ENCODE measurements around the gene CD44. TPM values are rescaled to one million over a fixed set of nuclear protein-coding genes. Genes with fewer than 3 reads are reported as not detected.

CD44 gene
- total and polyA plus RNA-seq, 4 donors: 4.1 to 26.9 (median 14.6) TPM

DNA sequence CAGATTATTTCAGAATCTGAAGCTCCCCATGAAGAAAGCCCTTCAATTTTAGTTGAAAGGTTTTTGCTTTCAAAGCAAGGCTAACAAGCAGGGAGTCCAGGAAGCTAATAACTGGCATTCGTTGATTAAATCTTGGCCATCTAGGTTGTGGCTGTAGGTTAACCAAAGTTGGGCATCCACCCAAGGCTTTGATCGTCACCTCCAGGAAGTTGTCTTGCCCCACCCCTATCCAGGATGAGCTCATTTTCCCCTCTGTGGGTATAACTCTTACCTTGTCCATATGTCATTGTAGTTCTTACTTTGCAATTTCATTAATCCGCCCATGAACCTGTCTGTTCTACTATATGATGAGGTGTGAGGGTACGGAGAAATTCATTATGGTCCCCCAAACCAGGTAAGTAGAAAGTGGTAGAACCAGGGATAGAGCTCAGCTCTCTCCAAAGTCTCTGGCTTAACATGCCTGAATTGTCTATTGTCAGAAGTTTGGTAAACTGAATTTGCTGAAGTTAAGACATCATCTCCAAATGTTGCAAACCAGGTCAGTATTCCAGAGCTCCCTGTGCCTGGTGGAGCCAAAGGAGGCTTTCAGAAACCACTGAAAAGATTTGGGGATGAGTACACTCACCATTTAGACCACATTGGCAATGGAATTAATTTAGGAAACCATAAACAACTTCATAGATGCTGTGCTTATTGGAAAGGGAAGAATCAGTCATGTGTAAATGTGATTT is 97.1 kb downstream of the CD44 start:
- DNase-seq (ENCODE audit: low spot score): no peak
- no peaks in the 10 kb centered on the region for H3K27me3 ChIP-seq (ENCODE audit: control insufficient read depth in 4 of 4, insufficient read depth in 4 of 4, low read length in 3 of 4)
- H3K4me1 ChIP-seq (ENCODE audit: control insufficient read depth in 4 of 4, insufficient read depth in 4 of 4, low read length in 3 of 4): peaks cover 0 to 7% (median 1%) of the 10 kb centered on the region in 4 donors
- WGBS: 60% methylated on average over 4 of the region's 4 CpGs
- no peak overlapping the region for H3K27ac ChIP-seq (ENCODE audit: low read depth in 1 of 2, low read length in 2 of 2)
- H3K4me3 ChIP-seq (ENCODE audit: low read depth in 1 of 3, low read length in 3 of 3): no peak overlapping the region
- no peak overlapping the region for H3K9ac ChIP-seq (ENCODE audit: low read depth in 1 of 2, low read length in 2 of 2)
- no peaks in the 10 kb centered on the region for H3K36me3 ChIP-seq (ENCODE audit: control insufficient read depth in 4 of 4, insufficient read depth in 3 of 4, low read depth in 1 of 4, low read length in 3 of 4)
- H3K9me3 ChIP-seq (ENCODE audit: control insufficient read depth in 4 of 4, low read length in 3 of 4): no peaks in the 10 kb centered on the region
- TF ChIP-seq RAD21 (IDR thresholded peaks at IDR 0.05): peak in 1 of 2 donors; percentile 41
- no peak for TF ChIP-seq SP1 (IDR thresholded peaks at IDR 0.05)
- TF ChIP-seq FOXA1 (IDR thresholded peaks at IDR 0.05): no peak
- TF ChIP-seq HNF4G (IDR thresholded peaks at IDR 0.05): no peak
- TF ChIP-seq TAF1 (conservative IDR thresholded peaks at IDR 0.05): no peak
- TF ChIP-seq, protein P1, sequence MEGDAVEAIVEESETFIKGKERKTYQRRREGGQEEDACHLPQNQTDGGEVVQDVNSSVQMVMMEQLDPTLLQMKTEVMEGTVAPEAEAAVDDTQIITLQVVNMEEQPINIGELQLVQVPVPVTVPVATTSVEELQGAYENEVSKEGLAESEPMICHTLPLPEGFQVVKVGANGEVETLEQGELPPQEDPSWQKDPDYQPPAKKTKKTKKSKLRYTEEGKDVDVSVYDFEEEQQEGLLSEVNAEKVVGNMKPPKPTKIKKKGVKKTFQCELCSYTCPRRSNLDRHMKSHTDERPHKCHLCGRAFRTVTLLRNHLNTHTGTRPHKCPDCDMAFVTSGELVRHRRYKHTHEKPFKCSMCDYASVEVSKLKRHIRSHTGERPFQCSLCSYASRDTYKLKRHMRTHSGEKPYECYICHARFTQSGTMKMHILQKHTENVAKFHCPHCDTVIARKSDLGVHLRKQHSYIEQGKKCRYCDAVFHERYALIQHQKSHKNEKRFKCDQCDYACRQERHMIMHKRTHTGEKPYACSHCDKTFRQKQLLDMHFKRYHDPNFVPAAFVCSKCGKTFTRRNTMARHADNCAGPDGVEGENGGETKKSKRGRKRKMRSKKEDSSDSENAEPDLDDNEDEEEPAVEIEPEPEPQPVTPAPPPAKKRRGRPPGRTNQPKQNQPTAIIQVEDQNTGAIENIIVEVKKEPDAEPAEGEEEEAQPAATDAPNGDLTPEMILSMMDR (IDR thresholded peaks at IDR 0.05; ENCODE audit: low read depth, low read length, missing input control): no peak
- TF ChIP-seq HNF4A (conservative IDR thresholded peaks at IDR 0.05): peak in 1 of 2 donors; percentile 32
- TF ChIP-seq YY1 (IDR thresholded peaks at IDR 0.05): no peak
- TF ChIP-seq, protein P2, sequence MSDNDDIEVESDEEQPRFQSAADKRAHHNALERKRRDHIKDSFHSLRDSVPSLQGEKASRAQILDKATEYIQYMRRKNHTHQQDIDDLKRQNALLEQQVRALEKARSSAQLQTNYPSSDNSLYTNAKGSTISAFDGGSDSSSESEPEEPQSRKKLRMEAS (IDR thresholded peaks at IDR 0.05): no peak
- TF ChIP-seq, protein P3, sequence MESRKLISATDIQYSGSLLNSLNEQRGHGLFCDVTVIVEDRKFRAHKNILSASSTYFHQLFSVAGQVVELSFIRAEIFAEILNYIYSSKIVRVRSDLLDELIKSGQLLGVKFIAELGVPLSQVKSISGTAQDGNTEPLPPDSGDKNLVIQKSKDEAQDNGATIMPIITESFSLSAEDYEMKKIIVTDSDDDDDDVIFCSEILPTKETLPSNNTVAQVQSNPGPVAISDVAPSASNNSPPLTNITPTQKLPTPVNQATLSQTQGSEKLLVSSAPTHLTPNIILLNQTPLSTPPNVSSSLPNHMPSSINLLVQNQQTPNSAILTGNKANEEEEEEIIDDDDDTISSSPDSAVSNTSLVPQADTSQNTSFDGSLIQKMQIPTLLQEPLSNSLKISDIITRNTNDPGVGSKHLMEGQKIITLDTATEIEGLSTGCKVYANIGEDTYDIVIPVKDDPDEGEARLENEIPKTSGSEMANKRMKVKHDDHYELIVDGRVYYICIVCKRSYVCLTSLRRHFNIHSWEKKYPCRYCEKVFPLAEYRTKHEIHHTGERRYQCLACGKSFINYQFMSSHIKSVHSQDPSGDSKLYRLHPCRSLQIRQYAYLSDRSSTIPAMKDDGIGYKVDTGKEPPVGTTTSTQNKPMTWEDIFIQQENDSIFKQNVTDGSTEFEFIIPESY (IDR thresholded peaks at IDR 0.05): no peak
- TF ChIP-seq, protein P4, sequence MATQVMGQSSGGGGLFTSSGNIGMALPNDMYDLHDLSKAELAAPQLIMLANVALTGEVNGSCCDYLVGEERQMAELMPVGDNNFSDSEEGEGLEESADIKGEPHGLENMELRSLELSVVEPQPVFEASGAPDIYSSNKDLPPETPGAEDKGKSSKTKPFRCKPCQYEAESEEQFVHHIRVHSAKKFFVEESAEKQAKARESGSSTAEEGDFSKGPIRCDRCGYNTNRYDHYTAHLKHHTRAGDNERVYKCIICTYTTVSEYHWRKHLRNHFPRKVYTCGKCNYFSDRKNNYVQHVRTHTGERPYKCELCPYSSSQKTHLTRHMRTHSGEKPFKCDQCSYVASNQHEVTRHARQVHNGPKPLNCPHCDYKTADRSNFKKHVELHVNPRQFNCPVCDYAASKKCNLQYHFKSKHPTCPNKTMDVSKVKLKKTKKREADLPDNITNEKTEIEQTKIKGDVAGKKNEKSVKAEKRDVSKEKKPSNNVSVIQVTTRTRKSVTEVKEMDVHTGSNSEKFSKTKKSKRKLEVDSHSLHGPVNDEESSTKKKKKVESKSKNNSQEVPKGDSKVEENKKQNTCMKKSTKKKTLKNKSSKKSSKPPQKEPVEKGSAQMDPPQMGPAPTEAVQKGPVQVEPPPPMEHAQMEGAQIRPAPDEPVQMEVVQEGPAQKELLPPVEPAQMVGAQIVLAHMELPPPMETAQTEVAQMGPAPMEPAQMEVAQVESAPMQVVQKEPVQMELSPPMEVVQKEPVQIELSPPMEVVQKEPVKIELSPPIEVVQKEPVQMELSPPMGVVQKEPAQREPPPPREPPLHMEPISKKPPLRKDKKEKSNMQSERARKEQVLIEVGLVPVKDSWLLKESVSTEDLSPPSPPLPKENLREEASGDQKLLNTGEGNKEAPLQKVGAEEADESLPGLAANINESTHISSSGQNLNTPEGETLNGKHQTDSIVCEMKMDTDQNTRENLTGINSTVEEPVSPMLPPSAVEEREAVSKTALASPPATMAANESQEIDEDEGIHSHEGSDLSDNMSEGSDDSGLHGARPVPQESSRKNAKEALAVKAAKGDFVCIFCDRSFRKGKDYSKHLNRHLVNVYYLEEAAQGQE (IDR thresholded peaks at IDR 0.05): no peak
- peak in 1 of 2 donors; percentile 63 for TF ChIP-seq JUND (IDR thresholded peaks at IDR 0.05)
- TF ChIP-seq, protein P5, sequence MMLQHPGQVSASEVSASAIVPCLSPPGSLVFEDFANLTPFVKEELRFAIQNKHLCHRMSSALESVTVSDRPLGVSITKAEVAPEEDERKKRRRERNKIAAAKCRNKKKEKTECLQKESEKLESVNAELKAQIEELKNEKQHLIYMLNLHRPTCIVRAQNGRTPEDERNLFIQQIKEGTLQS (IDR thresholded peaks at IDR 0.05): no peak
- TF ChIP-seq GABPA (IDR thresholded peaks at IDR 0.05 in 1 of 2, conservative IDR thresholded peaks at IDR 0.05 in 1 of 2): no peak
- TF ChIP-seq RXRA (IDR thresholded peaks at IDR 0.05): peak in 1 of 2 donors; percentile 41
- peak in 1 of 2 donors; percentile 13 for TF ChIP-seq EGR1 (IDR thresholded peaks at IDR 0.05; ENCODE audit: low read depth in 2 of 2)
- no peak for TF ChIP-seq FOXA2 (IDR thresholded peaks at IDR 0.05)
- TF ChIP-seq NR2F2 (IDR thresholded peaks at IDR 0.05): no peak
